HG02943 (cell line): ENCODE results near the gene BET1L.

ENCODE experiments used
- ATAC-seq: cut with Tn5 transposase; IDR thresholded peaks from one replicate; pipeline ENCODE4 v1.9.1; 2021; ENCODE audit warnings: mild to moderate bottlenecking, low read depth, moderate library complexity; ENCODE audit not compliant: unreplicated experiment

The BET1L gene

DNA sequence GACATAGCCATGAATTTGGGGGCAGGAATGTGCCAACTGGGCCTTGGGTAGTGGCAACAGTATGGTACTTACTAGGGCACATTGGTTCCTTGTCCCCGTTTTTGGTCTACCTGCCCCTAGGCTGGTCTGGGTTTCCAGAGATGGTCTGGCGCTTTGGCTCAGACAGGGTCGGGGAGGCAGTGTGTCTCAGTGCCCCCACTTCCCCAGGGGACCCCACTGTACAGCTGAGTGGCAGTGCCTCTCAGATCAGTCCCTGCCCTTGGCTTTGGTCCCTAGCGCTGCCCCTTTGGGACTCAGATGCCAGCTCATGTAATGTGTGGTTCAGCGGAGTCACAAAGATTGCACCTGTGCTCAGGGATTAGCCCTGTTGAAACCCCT lies 3.6 kb upstream of the BET1L start:
- no peak for ATAC-seq

DNA sequence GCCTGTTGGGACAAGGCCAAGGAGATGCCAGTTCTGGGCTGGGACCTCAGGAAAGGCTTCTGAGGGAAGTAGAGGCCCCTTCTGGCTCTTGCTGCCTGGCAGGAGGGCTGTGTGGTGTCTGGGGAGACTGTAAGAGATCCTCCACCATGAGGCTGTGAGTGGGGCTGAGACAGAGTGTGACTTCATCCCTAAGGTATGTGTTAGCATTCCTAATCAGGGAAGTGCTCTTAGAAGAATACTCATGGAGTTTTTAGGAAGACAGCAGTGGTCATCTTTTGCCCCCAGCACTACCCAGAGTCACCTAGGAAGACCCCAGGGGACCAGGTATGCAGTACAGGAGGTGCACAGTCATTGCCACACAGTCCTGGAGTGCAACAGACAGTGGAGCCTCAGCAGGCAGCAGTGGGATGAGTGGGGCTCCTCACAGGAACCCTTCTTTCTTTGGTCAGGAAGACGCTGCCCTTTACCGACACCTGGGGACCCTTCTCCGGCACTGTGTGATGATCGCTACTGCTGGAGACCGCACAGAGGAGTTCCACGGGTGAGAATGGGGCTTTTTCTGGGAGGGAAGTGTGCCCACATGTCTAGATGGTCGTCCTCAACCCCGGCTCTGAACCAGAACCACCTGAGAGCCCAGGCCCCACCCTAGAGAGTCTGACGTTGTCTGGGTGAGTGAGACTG lies 3.1 kb upstream of the BET1L start:
- no peak for ATAC-seq

DNA sequence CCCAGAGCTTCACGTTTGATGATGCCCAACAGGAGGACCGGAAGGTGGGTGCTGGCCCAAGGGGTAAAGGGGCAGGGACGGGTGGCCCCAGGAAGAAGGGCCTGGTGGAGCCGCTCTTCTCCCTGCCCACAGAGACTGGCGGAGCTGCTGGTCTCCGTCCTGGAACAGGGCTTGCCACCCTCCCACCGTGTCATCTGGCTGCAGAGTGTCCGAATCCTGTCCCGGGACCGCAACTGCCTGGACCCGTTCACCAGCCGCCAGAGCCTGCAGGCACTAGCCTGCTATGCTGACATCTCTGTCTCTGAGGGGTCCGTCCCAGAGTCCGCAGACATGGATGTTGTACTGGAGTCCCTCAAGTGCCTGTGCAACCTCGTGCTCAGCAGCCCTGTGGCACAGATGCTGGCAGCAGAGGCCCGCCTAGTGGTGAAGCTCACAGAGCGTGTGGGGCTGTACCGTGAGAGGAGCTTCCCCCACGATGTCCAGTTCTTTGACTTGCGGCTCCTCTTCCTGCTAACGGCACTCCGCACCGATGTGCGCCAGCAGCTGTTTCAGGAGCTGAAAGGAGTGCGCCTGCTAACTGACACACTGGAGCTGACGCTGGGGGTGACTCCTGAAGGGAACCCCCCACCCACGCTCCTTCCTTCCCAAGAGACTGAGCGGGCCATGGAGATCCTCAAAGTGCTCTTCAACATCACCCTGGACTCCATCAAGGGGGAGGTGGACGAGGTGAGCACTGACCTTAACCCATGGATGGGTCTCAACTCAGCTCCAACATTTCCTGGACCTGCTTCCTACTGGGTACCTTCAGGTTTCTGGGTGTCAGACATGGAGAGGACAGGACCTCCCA lies 2.3 kb upstream of the BET1L start:
- no peak for ATAC-seq

DNA sequence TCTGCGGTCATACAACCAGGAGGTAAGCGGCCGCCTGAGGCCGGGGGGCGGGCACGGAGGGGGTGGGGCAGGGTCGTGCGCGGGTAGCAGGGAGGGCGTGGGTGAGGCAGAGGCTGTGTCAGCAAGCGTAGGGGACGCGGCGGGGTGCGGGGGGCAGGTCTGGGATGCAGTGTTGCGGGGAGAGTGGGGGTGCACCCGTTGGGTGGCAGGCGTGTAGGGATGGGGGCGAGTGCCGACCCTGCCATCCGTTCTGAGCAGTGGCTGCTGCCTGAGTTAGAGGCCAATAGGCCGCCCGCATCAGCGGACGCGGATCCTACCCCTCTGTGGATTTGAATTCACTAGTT lies 1.7 kb upstream of the BET1L start:
- ATAC-seq, result no peak

DNA sequence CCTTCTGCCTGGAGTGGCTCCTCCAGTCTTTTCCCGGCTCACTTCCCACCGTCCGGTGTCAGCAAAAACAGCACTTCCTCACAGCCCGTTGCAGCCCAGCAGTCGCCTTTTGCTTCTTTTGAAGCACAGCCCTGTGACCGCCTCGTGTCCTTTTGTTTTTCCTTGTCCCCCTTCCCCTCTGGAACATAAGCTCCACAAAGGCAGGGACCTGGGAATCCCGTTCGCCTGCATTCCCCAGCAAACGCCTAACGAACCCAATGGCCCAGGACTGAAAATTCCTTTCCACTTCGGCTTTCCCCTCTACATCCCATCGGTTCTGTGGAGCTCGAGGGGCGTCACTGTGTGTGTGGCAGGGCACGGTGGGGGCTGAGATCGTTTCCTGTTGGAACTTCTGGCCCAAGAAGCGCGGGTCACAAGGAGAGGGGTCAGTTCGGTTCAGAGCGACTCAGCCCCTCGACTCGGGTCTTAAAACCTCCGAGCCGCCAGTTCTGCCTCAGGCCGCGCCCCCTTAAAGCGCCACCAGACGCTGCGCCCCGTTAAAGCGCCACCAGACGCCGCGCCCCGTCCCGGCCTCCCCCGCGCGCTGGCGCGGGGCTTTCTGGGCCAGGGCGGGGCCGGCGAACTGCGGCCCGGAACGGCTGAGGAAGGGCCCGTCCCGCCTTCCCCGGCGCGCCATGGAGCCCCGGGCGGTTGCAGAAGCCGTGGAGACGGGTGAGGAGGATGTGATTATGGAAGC lies 1.1 kb upstream of the BET1L start:
- no peak for ATAC-seq

DNA sequence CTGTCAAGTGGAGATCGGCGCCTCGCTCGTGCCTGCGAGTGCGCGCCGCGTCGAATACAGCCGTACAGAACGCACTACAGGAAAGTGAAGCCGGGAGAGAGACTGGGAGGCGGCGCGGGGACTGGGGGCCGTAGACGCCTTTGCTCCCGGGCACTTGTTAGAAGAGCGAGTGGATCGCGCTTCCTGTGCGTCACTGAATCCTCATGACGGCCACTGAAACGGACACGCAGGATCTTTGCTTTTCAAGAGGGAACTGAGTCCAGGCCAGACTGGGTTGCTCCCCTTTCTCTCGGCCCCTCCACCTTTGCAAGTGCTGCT lies 623 bp upstream of the BET1L start:
- ATAC-seq, result peak; percentile 3

DNA sequence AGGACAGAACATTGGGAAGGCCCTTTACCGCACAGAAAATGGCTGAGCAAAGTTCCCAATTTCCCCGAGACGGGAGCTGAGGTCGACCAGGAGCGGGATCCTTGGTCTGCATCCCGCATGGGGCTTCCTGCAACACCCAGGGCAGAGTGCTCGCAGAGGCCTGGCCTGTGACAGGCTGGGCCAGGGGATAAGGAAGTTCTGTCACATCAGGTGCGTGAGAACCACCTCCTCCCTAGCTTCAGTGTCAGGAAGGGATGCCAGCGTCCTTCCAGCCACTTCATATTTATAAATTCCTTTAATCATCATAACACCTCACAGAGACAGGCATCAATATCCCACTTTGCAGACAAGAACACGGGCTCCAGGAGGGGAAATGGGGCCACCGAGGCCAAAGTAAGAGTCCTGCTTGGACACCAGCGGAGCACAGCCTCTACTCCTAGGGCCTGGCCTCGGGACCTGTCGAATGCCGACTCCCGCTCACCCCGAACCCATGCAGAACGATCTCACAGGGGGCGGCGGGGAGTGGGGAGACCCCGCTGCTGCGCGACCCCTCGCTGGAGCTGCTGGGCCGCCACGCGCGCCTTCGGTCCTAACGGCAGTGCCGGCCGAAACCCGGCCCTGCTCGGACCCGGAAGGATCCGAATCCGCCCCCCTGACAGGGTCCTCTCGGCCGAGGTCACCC lies 532 bp downstream of the BET1L start:
- peak; percentile 3 for ATAC-seq

DNA sequence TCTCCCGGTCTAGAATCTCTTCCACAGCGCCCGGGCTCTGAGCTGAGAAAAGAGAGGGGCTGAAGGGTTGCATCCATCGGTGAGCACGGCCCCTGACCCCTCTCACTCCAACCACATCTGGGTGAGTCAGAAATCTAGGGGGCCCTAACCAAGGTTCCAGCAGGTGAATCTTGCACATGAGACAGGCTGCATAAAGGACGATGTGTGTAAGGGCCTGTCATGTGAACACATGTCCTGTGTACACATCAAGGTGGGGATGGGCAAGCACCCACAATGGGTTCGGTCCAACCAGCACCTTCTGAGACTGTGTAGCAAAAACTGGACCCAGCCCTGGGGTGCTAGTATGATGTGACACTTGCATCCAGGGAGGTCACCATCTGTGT lies 1.2 kb downstream of the BET1L start:
- no peak for ATAC-seq

DNA sequence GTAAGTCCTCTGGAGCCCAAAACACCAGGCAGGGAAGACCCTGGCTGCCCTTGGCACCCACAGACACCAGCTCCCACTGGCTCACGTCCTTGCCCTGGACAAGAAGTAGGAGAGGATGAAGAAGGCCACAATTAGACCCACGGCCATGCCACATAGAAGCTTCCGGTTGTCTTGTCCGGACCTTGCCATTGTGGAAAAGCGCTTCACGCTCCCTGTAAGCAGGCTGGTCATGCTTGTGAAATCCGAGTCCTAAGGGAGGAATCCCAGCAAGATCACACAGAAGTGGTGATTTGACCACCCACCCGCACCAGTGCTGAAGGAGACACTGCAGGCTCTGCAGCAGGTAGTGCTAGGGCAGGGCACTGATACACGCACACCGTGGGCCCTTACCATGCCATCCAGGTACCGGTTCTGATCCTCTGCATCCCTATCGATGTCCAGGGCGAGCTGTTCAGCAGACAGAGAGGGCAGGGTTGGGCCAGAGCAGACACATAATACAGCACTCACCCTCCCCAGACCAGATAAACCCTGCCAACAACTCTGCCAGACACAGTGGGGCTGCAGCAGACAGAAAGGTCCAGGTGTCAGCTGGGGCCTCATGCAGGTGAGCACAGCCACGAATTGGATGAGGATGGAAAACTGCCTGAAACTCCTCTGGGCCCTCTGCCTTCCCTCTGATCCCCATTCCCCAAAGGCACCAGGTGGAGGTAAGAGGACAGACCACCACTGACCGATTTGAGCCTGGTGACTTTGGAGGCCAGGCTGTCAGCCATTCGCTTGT lies 1.8 kb downstream of the BET1L start:
- no peak for ATAC-seq

DNA sequence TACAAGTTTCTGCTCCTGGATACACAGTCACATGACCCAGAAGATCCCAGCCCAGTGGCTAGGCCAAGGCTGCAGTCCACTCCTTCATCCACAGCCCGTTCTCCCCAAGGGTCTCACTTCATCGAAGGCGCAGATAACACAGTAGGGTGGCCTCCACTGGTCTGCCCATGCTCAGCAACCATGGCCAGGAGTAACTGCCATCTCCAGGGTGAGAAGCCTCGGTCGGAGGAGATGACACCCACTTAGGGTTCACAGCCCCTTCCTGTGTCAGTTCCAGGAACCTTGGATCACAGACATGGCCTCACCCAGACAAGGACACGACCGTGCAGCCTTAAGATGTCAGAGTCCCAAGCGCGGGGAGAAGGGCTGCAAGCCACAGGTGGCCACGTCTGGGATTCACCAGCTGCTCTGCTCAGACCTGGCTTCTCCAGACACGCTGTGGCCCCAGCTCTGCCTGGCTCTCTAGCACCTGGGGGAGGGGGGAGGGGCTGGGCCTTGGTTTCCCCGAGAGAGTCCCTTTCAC lies 2.6 kb downstream of the BET1L start:
- ATAC-seq, result no peak

DNA sequence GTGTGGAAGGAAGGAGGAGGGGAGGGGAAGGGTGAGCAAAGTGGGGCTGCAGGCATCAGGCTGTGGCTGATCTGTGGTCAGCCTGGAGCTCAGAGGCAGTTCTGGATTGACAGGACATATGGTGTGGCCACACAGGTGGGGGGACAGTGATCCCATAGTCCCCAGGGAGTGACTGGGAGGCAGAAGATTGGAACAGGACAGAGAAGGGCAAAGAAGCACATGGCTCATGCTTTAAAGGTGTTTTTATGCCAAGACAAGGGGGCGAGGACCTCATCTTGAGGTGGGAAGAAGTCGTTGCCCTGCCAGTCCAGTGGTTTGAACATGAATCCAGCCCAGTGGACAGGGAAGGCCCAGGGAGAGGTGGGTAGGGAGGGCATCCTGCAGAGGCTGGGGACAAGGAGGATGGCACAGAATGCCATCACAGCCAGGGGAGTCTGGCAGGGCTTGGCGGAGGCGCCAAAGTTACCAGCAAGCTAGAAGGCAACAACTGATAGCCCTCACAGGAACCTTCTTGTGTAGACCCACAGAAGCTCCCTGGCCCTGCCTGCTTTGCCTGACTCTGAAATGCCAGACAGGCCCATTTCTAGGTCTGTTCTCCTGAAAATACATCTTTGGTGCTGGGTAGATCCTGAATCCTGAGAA lies 3.1 kb downstream of the BET1L start:
- no peak for ATAC-seq

DNA sequence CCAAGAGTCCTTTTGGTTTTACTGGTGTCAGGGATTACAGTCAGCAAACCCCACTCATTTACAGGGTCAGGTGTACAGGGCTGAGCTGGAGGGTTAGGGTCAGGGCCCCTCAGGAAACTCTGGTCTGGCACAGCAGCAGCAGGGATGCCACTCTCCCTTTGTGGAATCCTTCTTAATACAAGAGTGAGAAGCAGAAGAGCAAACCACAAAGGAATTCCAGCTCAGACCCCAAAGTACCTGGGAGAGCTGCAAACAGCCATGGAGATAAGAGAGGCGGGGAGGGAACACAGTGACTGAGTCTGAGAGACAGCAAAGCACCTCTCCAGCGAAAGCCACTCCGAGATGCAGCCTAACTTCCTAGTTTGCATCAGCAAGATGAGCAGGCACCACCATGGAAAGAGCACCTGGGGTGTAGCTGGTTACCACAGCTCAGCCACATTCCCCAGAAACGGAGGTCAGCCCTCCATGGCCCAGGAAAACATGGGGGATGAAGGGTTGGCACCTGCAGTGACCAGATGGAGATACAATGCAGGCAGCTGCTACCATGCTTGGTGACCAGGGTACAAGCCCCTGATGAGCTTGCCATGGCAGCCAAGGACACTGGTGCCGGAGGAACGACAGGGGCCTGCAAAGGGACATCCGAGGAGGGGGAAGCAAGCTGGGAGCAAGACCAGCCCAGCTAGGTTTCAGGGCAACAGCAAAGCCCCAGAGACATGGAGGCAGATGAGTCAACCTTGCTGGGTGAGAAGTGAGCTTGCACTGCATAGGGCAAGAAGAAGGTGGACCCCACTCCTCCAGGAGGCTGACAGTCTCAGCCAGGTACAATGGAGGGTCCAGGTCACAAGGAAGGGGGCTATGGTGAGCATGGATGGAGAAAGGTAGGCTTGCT lies 3.9 kb downstream of the BET1L start:
- ATAC-seq, result no peak

DNA sequence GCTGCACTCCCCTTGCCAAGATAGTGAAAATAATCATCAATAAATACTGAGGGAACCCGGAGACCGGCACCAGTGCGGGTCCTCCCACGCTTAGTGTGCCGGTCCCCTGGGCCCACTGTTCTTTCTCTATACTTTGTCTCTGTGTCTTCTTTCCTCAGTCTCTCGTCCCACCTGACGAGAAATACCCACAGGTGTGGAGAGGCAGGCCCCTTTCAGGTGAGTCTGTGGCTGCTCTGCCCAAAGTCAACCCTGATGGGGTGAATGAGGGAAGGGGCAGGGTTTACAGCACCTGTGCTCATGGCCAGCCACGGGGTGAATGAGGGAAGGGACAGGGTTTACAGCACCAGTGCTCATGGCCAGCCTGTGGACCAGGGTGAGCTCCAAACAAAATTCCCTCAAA lies 4.7 kb downstream of the BET1L start:
- no peak for ATAC-seq

DNA sequence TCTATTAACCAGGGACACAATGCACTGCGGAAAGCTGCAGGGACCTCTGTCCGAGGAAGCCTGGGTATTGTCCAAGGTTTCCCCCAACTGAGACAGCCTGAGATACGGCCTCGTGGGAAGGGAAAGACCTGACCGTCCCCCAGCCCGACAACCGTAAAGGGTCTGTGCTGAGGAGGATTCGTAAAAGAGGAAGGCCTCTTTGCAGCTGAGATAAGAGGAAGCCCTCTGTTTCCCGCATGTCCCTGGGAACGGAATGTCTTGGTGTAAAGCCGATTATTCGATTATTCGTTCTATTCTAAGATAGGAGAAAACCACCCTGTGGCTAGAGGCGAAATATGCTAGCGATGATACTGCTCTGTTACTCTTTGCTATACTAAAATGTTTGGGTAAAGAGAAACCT lies 5.2 kb downstream of the BET1L start:
- no peak for ATAC-seq

DNA sequence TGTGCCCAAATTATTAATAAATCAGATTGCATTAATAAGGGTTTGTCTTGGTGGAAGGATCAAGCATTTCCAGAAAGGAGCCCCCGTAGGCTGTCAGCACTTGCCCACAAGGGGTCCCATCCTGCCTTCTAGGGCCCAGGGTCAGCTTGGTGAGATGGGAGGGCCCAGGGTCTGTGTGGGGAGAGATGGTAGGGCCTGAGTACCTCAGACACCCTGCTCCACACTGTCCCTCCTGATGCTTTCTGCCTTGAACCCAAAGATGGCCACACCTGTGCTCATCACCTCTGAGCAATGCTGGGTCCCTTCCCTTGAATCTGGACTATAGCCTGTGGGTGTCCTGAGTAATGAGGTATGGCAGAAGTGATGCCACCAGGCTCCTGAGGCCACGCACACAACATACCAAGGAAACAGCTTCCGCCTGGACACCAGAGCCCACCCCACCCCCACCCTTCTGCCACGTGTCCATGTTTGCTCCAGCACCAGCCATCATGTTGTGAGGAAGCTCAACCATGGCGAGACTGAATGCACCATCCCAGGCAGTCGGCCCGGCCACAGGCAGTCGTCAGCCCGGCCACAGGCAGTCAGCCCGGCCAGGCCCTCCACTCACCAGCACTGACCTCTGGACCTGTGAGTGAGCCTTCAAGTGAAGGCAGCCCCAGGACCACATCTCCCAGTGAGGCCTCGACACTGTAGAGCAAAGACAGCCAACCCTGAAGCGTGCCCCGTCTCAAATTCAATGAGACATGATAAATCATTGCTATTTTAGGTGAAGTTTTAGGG lies 6.8 kb downstream of the BET1L start:
- ATAC-seq, result no peak

DNA sequence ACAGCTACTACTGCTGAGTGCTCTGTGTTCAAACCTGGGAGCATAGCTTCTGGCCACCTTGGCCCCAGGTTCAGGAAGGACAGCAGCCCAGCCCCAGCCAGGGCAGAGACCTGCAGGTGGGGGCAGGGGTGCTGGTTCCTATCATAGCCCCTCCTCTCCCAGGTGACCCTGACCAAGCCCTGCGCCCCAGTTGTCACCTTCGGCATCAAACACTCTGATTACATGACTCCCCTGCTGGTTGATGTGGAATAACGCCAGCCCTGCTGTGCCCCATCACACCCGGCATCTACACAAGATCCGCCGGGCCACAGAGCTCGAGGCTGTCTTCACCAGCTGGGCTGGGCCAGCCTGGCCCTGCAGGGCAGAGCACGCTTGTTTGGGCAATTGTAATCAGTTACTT lies 7.4 kb downstream of the BET1L start:
- ATAC-seq, result no peak

DNA sequence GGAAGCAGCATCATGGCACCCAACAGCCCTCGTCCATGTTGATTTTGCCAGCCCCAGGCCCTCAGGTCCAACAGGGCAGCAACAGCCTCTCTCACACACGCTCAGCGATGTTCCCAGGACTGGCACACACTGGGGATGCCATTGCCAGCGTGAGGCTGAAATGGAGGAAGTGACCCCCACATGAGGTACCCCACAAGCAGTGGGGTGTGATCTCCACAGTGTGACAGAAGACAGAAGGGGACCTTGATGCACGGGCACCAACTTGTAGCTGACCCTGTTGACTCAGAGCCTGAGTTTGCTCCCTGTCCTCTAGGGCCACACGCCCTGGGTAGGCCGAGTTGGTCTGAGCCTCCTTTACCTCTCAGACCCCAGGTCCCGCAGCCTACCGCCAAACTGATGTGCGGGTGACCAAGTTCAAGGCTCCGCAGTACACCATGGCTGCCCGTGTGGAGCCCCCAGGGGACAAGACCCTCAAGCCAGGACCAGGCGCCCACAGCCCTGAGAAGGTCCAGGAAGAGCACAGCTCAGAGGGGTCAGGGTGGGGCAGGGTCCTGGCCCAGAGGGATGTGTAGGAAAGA lies 8.1 kb downstream of the BET1L start:
- no peak for ATAC-seq
